GM19099 (cell line): Measurements from ENCODE around the gene GP5.

Experiments used
- POLR2A ChIP-seq: IDR thresholded peaks from 3 replicates; pipeline ENCODE4 v1.6.1; 2011; ENCODE audit warnings: low read depth; ENCODE audit not compliant: insufficient read length; ENCODE audit errors: extremely low read depth

The GP5 gene, protein sequence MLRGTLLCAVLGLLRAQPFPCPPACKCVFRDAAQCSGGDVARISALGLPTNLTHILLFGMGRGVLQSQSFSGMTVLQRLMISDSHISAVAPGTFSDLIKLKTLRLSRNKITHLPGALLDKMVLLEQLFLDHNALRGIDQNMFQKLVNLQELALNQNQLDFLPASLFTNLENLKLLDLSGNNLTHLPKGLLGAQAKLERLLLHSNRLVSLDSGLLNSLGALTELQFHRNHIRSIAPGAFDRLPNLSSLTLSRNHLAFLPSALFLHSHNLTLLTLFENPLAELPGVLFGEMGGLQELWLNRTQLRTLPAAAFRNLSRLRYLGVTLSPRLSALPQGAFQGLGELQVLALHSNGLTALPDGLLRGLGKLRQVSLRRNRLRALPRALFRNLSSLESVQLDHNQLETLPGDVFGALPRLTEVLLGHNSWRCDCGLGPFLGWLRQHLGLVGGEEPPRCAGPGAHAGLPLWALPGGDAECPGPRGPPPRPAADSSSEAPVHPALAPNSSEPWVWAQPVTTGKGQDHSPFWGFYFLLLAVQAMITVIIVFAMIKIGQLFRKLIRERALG

DNA sequence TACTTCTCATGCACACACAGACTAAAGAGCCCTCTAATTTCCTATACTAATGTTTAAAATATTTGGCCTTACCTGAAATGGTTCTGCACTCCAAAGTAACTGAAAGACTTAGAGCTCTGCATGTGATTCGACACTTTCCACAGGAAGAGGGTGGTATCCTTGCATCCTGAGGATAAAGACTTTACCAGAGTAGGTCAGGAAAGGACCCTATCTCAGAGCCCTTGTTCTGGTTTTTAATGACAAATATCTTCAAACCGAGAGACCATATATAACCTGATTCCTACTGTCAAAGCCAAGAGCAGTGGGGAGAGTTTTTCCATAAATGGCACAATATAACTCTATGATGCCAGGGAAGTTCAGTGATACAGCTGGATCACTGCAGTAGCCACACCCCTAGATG lies at the start of gene GP5:
GP5 (minus strand) TSS at position 101 of the 400 bp plus-strand sequence. CDS start 984 bp downstream, outside the sequence.
- TF ChIP-seq POLR2A = no peak

DNA sequence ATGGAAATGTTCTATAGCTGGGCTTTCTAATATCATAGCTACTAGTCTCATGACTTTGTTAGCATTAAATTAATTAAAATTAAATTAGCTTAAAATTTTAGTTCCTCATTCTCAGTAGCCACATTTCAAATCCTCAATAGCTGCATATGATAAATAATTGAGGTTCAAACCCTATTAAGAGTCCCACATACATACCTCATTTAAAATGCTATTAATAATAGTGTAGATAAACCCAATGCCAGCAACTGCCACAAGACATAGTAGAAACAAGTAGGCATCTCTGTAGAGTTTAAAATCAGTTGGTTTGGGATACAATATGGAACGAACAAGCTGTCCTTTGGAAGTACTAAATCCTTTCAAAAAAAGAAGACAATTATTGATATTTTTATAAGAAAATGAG lies 48.6 kb upstream of the GP5 start:
- TF ChIP-seq POLR2A = no peak

DNA sequence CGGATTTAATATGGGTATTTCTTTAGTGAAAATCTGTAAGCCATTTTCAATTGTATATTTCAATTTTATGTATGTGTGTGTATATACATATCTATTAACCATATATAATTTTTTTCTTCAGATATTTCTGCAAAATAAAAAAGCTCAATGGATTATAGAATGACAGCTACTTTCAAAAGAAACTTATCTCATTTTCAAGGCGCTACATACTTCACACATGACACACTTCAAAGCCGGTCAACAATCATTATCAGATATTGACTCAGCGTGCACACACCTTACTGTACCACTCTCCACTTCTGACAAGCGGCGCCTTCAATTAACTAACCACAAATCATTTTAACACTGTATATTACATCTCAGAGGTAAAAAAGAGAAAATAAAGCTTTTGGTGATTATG lies 48.1 kb upstream of the GP5 start:
- no peak for TF ChIP-seq POLR2A

DNA sequence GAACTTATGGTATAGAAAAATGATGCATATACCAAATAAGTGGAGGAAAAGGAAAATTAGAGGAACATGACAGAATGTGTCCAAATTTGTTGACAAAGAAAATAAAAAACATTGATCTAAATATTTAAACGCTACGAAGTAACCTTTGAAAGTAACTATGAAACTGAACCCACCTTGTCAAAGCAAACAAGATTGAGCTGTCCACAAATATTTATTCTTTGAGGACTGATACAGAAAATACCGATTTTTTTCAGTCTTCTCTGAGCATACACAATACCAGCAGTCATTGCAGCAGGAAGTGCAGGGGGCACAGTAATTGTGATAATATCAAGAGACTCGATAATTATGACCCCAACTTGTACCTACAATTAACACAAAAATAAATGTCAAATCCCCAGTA lies 47.7 kb upstream of the GP5 start:
- TF ChIP-seq POLR2A = no peak

DNA sequence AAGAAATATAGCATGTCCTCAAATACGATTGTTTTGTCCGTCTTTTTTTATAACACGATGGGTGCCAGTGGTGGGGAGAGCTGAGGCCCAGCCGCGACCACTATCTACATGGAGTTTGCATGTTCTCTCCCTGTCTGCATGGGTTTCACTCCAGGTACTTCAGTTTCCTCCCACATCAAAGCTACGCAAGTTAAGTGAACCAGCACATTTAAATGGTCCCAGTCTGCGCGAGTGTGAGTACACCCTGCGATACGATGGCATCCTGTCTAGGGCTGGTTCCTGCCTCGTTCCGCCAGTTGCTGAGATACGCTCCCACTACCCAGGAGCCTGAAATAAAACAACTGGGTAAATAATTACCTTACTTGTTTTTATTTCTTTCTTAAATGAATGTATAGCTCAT lies 47.1 kb upstream of the GP5 start:
- TF ChIP-seq POLR2A = no peak

DNA sequence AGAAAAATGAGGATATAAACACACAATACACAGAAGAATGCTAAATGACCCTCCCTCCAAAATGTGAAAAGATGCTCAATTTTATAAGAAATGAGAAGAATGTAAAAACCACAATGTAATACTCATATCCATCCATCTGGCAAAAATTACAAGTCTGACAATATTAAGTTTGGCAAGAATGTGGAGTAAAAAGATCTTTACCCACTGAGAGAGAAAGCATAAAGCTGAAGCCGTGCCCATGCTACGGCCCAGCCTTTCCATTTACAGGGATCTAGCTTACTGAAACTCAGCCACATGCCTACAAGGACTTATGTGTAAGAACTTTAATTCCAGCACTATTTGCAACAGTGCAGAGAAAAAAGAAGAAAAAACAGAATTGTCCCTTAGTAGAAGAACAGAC lies 44.8 kb upstream of the GP5 start:
- TF ChIP-seq POLR2A = no peak

DNA sequence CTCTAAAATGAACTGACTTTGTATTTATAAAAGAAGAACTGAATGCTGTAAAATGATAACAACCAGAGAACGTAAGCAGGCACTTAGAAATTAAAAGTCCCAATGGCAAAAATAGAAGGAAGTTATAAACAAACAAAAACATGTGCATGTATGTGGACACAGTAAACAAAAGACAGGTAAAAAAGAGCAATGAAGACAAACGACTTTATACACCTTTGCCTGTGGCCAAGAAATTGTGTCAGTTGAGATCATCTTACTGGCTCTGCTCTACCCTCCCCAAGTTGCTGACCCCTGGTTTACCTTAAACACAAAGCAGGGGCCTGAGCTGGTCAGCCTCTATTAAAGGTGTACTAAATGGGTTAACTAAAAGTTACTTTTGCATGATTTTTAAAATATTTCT lies 41.7 kb upstream of the GP5 start:
- TF ChIP-seq POLR2A = no peak

DNA sequence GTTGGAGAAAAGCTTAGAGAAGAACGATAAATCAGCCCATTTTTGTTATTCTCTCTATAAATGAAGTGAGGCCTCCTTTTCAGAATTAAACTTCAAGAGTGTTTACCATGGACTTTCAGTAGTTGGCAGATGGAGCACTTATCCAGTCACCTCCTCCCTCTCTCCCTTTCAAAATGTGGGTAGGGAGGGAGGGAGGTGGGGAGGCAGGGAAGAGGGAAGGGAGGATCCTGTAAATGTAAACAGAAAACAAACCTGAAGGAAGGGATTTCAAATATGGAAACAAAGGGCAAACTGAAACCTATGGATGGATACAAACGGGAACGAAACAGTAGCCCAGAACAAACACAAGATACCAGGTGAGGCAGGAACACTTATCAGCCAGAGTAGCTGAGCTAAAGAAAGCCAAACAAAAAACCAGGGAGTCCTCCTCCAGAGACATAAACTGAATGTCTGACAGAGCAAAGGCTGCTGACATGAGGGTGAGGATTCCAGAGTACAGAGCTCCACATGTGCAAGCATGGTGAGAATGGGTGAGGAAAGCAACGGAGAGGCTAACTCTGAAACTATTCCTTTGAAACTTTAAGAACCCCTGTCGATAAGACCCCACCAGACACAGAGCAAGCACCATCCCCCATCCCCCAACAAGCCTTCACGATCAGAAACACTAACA lies 41.0 kb upstream of the GP5 start:
- no peak for TF ChIP-seq POLR2A

DNA sequence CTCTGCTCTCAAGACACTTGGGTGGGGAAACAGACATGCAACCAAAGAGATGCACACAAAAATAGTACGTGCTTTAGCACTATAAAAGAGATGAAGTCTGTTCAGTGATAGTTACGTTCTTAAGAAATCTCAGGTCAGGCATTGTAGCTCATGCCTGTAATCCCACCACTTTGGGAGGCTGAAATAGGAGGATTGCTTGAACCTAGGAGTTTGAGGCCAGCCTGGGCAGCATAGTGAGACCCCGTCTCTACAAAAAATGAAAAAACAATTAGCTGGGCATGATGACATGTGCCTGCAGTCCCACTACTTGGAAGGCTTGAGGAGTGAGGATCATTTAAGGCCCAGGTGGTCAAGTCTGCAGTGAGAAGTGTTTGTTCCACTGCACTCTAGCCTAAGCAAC lies 35.4 kb upstream of the GP5 start:
- TF ChIP-seq POLR2A = no peak

DNA sequence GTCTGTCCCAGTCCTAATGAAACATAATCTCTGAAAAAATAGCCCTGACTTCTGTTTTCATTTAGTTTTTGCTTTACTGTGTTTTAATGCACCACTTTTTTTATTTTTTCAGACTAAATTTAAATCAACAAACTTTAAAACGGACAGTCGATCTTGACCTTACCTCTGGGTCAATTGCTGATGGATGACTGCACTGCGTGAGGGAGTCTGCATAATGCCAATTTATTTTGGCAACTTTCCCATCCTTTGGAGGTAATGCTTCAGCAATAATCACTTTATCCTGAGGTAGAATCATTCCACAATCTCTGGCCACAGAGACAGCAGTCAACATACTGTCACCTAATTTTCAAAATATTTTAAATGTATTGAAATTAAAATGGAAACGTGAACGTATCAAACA lies 32.5 kb upstream of the GP5 start:
- TF ChIP-seq POLR2A = no peak

DNA sequence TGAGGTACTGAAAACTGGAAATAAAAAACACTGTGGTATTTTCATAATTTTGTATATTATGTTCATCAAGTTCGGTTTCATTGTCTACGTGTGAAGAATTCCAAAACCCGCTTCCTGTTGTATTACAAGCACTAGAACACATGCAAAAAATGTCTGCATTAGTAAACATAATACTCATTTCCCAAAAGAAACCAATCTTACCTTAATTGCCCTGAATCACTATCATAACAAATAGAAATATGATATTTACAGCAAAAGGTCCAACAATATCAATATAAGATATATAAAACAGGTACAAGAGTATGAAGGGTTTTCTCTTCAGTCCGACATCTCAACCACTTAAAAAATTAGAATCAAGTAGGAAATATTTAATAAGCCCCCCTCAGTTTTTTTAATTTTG lies 26.3 kb upstream of the GP5 start:
- no peak for TF ChIP-seq POLR2A

DNA sequence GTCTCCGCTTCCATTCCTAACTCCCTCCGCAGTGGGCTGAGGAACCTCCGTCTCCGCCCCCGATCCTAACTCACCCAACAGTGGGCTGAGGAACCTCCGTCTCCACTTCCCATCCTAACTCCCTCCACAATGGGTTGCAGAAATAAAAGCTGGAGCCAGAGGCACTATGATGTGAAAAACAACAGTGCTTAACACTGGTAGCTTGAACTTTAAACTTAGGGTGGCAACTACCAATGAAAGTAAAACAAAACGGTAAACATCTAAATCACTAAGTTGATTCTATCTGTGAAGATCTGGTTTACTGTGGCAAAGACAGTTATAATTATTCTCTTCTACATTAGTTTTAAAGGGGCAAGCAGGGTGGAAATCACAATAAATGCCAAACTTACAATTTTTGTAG lies 25.9 kb upstream of the GP5 start:
- TF ChIP-seq POLR2A = no peak

DNA sequence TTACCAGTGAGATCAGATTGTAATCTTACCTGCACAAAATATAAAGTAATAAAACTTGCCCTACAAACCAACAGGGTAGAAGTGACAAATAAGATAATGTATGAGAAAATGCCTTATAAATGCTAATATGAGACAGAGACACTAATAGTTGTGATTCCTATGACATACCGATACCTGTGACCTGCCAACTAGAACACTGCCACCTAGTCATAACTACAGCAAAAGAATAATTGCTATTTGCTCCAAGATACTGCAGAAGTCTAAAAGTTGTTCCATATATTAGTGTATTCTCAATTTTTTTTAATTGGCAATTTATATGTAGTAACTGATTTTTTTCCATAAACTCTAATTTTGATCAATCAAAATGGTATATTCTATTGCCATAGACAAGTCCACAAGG lies 25.3 kb upstream of the GP5 start:
- TF ChIP-seq POLR2A = no peak

DNA sequence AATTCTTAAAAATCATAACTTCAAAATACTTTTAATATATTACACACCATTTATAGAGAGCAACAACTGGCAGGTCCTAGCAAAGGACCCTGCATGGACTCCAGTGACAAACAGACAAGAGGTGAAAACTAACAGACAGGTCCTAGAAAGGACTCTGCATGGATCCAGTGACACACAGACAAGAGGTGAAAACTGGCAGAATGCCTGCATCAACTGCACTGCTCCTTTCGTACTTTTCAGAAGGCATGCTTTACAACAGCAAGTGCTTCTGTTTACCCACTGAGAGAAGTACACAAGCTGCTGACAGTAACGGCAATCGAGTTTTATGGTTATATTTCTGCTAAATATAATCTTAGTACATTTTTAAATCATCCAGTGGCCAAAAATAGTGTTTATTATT lies 24.3 kb upstream of the GP5 start:
- TF ChIP-seq POLR2A = no peak

DNA sequence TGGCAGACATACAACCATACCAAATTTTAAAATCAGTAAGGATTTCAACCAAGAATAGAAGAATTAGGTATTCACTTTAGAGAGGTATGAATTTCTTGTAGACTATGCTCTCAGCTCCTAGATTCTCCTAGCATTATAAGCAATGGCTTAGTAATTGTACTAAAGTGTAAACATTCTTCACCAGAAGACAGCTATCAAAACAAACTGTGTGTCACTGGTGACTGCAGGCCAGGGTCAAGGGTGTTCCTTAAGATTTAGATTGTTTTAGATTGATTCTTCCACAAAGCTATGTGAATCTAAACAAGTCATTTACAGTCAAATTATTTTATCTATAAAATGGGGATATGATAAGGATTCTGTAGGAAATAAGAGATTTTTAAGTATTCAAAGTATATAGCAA lies 23.1 kb upstream of the GP5 start:
- no peak for TF ChIP-seq POLR2A

DNA sequence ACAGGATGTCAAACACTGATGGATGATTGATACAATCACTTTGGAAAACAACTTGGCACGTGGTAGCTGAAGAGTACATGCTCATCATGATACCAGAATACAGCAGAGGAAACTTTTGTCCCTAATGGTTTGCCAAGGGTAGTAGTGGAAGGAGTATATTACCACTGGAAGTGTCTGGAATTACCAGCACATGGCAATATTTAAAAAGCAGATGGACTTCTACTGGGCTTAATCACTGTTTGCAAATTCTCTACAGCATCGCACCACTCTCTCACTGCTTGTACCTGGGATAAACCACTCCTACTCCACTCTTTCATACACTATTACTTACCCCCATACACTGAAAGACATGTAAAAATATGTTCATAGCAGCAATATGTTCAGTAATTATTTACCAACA lies 19.6 kb upstream of the GP5 start:
- TF ChIP-seq POLR2A = no peak
